ENCODE results near the gene SRSF12.
A peak's percentile ranks its signal among the peaks of the same experiment; 100 is the strongest.

The SRSF12 gene

GRCh38 chr6:89117211-89118108 is at the start of gene SRSF12:
Gene SRSF12, minus strand, starts transcription at chr6:89118071. Its CDS starts 184 bp downstream, at chr6:89117887.
- peak; percentile 10 to 23 (median 19) for DNase-seq (ENCODE audit: low read depth in 2 of 3, low spot score in 2 of 3)

GRCh38 chr6:89162047-89162371 is 44.1 kb upstream of the SRSF12 start:
- DNase-seq (ENCODE audit: low read depth in 2 of 3, low spot score in 2 of 3): no peak

DNA sequence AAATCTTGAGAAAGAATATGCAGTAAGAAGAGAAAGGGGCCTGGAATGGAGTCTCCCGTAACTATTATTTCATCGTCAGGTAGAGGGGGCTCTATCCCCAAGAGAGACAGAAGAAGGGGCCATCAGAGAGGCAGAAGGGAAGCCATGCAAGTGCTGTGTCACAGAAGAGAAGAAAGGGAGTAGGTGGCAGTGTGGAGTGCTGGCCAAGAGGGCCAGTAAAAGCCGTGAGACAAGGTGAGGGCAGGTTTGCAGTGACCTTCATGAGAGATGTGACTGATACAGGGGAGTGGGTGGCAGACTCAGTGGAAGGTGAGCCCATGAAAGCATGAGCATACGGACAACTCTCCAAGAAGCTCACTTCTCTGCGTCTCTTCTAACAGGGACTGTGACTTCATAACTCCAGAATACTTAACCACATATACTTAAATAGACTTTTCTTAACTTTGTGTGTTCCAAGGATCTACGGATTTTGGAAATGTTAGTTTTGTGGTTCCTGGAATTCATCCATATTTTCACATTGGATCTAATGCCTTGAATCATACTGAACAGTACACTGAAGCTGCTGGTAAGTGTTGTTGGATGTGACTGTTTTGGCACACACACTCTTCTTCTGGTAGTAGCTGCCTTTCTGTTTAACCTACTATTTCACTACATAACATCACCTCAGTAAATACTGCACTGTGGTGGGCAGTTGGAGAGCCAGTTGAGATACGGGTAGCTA is 43.6 kb upstream of the SRSF12 start:
- no peak for DNase-seq (ENCODE audit: low read depth in 2 of 3, low spot score in 2 of 3)

DNA sequence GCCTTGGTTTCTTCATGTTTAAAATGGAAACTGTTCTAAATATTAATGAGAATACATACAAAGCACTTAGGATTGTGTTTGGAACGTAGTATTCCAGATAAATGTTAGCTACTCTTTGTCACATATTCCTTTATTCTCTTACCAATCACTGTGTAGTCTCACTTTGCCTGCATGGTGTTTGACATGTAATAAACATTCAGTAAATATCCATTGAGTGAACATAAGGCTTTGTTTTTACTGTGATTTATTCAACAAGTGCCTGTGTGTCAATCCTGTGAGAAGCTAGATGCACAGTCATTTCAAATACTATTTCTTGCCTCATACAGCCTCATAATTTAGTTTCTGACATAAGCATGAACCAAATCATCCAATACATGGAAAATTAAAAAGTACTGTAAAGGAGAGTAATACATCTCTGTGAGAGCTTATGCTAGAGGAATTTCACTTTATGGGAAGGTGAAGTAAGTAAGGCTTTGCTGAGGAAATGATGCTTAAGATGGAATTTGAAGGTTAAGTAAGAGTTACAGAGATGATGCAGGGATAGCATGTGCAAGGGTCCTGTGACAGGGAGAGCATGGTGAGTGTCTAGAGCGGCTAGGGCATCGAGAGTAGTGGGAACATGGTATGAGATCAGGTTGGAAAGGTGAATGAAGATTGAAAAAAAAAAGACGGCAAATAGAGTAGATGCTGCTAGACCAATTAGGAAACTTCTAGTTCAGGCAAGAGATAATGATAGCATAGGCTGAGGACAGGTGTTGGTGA is 42.6 kb upstream of the SRSF12 start:
- no peak for DNase-seq (ENCODE audit: low read depth in 2 of 3, low spot score in 2 of 3)

DNA sequence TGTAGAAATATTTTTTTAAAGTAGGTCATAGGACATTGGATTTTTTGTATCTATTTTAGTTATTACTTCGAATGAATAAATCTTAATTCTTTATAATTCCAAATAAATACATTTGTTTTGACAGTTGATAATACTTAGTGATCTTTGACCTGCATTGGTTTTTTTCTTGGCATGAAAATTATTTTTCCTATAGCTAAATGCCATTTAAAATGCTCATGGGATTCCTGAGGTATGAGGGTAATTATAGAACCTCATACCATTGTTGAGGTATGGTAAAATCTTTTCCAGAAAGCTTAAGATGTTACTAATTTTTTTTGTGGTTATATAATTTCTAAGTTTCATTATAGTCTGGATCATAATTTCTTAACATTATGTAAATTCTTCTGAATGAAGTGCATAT is 36.3 kb upstream of the SRSF12 start:
- DNase-seq (ENCODE audit: low read depth in 2 of 3, low spot score in 2 of 3): no peak

DNA sequence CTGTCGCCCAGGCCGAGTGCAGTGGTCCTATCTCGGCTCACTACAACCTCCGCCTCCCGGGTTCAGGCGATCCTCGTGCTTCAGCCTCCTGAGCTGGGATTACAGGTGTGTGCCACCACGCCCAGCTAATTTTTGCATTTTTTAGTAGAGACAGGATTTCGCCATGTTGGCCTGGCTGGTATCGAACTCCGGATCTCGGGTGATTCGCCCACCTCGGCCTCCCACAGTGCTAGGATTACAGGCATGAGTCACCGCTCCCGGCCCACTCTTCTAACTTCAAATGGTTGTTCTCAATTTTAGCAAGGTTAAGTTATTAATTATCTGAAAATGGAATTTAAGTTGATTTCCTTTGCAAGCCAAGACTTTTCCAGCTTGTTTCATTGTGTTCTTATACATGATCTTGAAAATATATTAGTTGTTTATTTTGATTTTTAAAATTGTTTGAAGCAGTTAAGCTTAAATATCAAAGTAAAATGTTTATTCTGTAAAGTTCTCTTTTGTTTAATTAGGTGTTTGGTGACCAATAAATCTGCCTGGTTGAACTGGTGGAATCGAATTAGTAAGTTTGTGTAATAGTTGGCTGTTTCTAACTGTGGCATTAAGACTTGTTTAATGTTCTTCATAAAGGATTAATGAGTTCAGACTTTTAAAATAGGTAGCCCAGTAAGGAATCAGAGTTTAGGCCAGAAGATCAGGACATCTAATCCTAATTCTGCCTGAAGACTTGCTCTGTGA is 30.3 kb upstream of the SRSF12 start:
- DNase-seq (ENCODE audit: low read depth in 2 of 3, low spot score in 2 of 3): peak in 1 of 3 experiments; percentile 9

DNA sequence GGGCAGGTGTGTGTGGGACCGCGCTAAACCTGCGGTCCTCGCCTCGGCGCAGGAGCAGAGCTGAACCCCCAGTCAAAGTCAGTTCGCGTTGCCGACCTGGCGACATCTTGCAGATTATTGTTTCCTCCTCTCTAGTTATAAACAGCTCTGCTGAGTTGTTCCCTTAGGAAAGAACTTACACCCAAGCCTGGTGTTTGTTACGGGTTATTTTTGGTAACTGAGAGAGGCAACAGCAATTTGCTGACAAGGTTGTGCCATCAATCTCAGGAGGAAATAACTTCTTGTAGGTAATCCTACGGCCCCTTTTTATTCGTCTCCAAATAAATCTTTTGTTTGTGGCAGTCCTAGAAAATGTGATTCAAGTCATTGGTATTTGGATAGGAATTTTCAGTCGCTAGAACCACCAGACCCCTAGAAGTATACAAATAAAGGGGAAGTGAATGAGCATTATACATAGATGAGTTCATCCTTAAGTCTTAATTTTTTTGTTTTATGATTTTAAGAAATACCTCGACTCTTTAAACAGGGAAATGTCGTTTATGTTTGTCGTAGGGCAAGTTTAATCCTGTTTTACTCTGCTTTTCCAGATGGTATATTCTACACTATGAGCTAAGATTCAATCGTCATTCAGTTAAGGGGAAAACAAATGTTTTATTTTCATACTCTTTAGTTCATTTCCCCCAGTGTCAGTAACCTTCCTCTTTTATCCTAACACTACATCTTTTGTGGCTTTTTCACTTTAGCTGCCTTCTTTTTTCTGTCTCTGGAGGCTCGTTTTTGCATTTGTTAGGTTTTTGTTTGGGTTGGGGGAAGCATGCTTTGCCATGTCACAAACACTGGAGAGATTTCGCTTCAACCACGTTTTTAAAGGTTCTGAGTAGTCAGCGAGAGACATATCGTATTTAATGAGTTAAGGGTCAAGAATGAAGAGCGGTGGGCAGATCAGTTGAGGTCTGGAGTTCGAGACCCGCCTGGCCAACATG is 29.1 kb upstream of the SRSF12 start:
- DNase-seq (ENCODE audit: low read depth in 2 of 3, low spot score in 2 of 3): peak in 1 of 3 experiments; percentile 21

DNA sequence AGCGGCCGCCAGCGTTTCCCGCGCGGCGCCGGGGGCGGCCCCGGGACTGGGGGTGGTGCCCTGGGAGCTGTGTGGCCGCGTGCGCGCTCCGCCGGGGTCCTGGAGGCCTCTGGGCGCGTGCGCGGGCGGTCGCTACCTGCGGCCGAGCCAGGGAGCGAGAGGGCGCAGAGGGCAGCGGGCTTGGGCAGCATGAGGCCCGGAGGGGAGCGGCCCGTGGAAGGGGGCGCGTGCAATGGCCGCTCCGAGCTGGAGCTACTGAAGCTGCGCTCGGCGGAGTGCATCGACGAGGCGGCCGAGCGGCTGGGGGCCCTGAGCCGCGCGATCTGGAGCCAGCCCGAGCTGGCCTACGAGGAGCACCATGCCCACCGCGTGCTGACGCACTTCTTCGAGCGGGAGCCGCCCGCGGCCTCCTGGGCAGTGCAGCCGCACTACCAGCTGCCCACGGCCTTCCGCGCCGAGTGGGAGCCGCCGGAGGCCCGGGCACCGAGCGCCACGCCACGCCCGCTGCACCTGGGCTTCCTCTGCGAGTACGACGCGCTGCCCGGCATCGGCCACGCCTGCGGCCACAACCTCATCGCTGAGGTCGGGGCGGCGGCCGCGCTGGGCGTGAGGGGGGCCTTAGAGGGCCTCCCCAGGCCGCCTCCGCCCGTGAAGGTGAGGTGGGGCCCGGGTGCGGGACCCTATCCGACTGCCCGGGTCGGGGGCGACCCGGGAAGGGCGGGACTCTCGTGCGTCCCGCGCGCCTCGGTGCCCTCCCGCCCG is 28.3 kb upstream of the SRSF12 start, which contains the start of gene PM20D2:
Gene PM20D2 (plus strand): TSS at position 100 of the 762 bp plus-strand sequence. CDS start 90 bp downstream, at position 190.
- DNase-seq (ENCODE audit: low read depth in 2 of 3, low spot score in 2 of 3): peak; percentile 44 to 62 (median 60)

DNA sequence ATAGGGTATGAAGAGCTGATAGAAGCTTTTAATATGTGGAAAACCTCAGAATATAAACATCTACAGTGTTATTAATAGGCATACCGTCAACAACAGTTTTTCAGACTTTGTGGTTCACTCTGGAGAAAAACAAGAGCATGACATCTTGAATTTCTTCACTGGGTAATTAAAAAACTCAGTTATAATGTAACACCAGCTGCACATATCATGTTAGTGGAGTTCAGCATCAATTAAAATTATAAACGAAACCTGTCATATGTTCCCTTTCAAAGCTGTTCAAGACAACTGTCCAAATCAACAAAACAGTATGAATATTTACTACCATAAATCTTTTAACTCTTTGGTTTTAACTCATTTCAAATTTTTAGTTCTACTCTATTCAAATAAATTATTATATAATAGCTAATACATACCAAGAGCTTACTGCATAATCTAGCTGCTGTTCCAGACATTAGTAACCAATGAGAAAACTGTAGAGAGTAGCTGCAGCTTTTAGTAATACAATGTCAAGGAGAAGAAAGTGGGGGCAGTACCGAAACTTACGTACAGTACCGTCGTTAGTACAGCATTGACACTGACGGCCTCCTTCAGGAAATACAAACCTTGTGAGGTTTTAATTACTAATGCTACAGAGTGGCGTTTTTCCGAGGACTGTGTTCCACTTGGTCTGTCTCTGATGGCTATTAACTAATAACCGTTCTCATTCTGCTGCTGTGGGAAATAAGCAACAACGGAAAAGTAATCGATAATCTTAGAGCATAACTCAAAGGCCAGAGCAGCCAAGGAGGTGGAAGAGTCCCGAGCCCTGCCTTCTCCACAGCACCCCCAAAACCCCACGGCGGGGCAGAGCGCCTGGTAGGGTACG is 27.5 kb upstream of the SRSF12 start:
- peak in 1 of 3 experiments; percentile 2 for DNase-seq (ENCODE audit: low read depth in 2 of 3, low spot score in 2 of 3)

DNA sequence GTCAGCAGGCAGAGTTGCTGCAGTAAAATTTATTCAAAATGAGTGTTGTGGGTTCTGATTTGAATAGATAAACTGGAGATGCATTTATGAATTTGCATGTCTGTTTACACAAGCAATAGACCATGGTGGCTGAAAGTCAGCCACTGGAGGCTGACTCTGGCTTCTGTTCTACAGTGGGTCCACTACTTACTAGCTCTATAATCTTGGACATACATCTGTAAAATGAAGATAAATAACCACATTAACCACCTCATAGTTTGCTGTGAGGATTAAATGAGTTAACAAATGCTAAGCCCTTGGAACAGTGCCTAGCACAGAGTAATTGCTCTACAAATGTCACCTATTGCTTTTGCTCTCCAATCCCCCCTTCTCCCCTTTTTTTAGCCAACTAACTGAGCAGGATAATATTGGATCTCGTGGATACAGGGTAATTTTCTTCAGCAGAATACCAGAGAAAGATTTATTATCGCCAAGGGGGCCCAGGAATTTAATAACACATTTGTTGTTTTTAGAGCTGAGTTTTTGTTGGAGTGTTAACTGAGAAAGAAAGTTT is 26.6 kb upstream of the SRSF12 start:
- no peak for DNase-seq (ENCODE audit: low read depth in 2 of 3, low spot score in 2 of 3)

- no peak for DNase-seq (ENCODE audit: low read depth in 2 of 3, low spot score in 2 of 3)
These were observed 22.7 kb upstream of the SRSF12 start for GRCh38 chr6:89140347-89141156.

- no peak for DNase-seq (ENCODE audit: low read depth in 2 of 3, low spot score in 2 of 3)
These were observed 21.9 kb upstream of the SRSF12 start for GRCh38 chr6:89139509-89140346.

GRCh38 chr6:89138173-89138572 is 20.3 kb upstream of the SRSF12 start:
- no peak for DNase-seq (ENCODE audit: low read depth in 2 of 3, low spot score in 2 of 3)

GRCh38 chr6:89134723-89135122 is 16.9 kb upstream of the SRSF12 start:
- DNase-seq (ENCODE audit: low read depth in 2 of 3, low spot score in 2 of 3): no peak

- no peak for DNase-seq (ENCODE audit: low read depth in 2 of 3, low spot score in 2 of 3)
These were observed 16.1 kb upstream of the SRSF12 start for GRCh38 chr6:89133981-89134380.

- no peak for DNase-seq (ENCODE audit: low read depth in 2 of 3, low spot score in 2 of 3)
These were observed 14.2 kb upstream of the SRSF12 start for GRCh38 chr6:89132057-89132456.
